T-helper 17 cell (primary cell): ENCODE measurements around the gene ODF4. TPM values are rescaled to one million over a fixed set of nuclear protein-coding genes. Genes with fewer than 3 reads are reported as not detected.

Source experiments
- total RNA-seq, 4 donors: library from RNA in 2 of 4; stranded (reverse) in 2 of 4; gene quantifications; one replicate each; pipeline ENCODE4 v1.2.3 and lab custom pipeline; 2022 to 2026

The ODF4 gene
- total RNA-seq, 2 donors from 2014 or later = not detected

Other genes starting within 250 kb of the ODF4 start
- gene ALOXE3, start 221.3 kb upstream of the ODF4 start, total RNA-seq = not detected
- gene HES7, start 215.7 kb upstream of the ODF4 start, total RNA-seq = not detected
- gene PER1, start 187.4 kb upstream of the ODF4 start, total RNA-seq = 1,000 to 10,000 TPM; 1,926 to 2,038 TPM
- 100 to 1,000 TPM; 209 to 252 TPM for gene VAMP2, start 176.9 kb upstream of the ODF4 start, total RNA-seq
- 10 to 100 TPM; 33.0 to 33.9 TPM for gene TMEM107, start 163.5 kb upstream of the ODF4 start, total RNA-seq
- 1 to 10 TPM; 8.3 to 8.7 TPM for gene BORCS6, start 149.7 kb upstream of the ODF4 start, total RNA-seq
- gene AURKB, start 129.3 kb upstream of the ODF4 start, total RNA-seq = 1 to 10 TPM; 2.2 to 2.5 TPM
- gene CTC1, start 91.8 kb upstream of the ODF4 start, total RNA-seq = 100 to 1,000 TPM; 218 TPM
- 10 to 100 TPM; 21.1 to 27.0 TPM for gene PFAS, start 90.6 kb upstream of the ODF4 start, total RNA-seq
- gene RANGRF, start 51.2 kb upstream of the ODF4 start, total RNA-seq = 10 to 100 TPM; 27.0 to 36.2 TPM
- 1 to 10 TPM; 8.3 to 8.7 TPM for gene SLC25A35, start 44.4 kb upstream of the ODF4 start, total RNA-seq
- not detected for gene ARHGEF15, start 29.6 kb upstream of the ODF4 start, total RNA-seq
- 1,000 to 10,000 TPM; 2,731 to 2,885 TPM for gene RPL26, start 43.4 kb downstream of the ODF4 start, total RNA-seq
- gene RNF222, start 58.0 kb downstream of the ODF4 start, total RNA-seq = under 1 TPM; 0.52 to 0.62 TPM
- 100 to 1,000 TPM; 259 to 267 TPM for gene NDEL1, start 96.0 kb downstream of the ODF4 start, total RNA-seq